SK-N-SH treated with all-trans-retinoic acid at 6 μM for 48 hours (cell line): ENCODE results near the gene GRIK4.

Source experiments
- ATAC-seq: fragments of 200-7000 bp; cut with Tn5 transposase; 3 replicates; pipeline ENCODE4 v1.9.1; 2020; ENCODE audit warnings: mild to moderate bottlenecking, moderate library complexity
- BACH2 ChIP-seq: fragments of 250-450 bp; sonication (Bioruptor Pico); IDR thresholded peaks from 2 replicates; pipeline ENCODE4 v1.9.0; 2021; ENCODE audit warnings: mild to moderate bottlenecking, borderline replicate concordance
- CSDC2 ChIP-seq: fragments of 250-450 bp; sonication (Bioruptor Pico); IDR thresholded peaks from 2 replicates; pipeline ENCODE4 v1.5.0; 2020; ENCODE audit warnings: mild to moderate bottlenecking, moderate library complexity
- ESRRG ChIP-seq: fragments of 250-450 bp; sonication (Bioruptor Pico); IDR thresholded peaks from 2 replicates; pipeline ENCODE4 v1.6.1; 2021; ENCODE audit warnings: mild to moderate bottlenecking
- GLIS3 ChIP-seq: fragments of 250-450 bp; sonication (Bioruptor Pico); IDR thresholded peaks from 2 replicates; pipeline ENCODE4 v1.5.0; 2020; ENCODE audit warnings: mild to moderate bottlenecking, moderate library complexity
- ISL1 ChIP-seq: fragments of 250-450 bp; sonication (Bioruptor Pico); IDR thresholded peaks from 2 replicates; pipeline ENCODE4 v2.1.2; 2022; ENCODE audit warnings: mild to moderate bottlenecking, moderate library complexity
- OSR1 ChIP-seq: fragments of 250-450 bp; sonication (Bioruptor Pico); IDR thresholded peaks from 2 replicates; pipeline ENCODE4 v1.8.0; 2022; ENCODE audit warnings: moderate library complexity, mild to moderate bottlenecking, inconsistent platforms
- PPARA ChIP-seq: fragments of 250-450 bp; sonication (Bioruptor Pico); IDR thresholded peaks from 2 replicates; pipeline ENCODE4 v1.5.0; 2020; ENCODE audit warnings: mild to moderate bottlenecking, borderline replicate concordance
- RARB ChIP-seq: fragments of 250-450 bp; sonication (Bioruptor Pico); IDR thresholded peaks from 2 replicates; pipeline ENCODE4 v1.8.0; 2021; ENCODE audit warnings: mild to moderate bottlenecking, moderate library complexity
- TCF4 ChIP-seq: fragments of 250-450 bp; sonication (Bioruptor Pico); IDR thresholded peaks from 2 replicates; pipeline ENCODE4 v1.8.0; 2021; ENCODE audit warnings: mild to moderate bottlenecking, moderate library complexity, borderline replicate concordance
- TOX ChIP-seq: fragments of 250-450 bp; sonication (Bioruptor Pico); IDR thresholded peaks from 2 replicates; pipeline ENCODE4 v1.8.0; 2021; ENCODE audit warnings: mild to moderate bottlenecking, moderate library complexity, borderline replicate concordance
- ZC3H10 ChIP-seq: fragments of 250-450 bp; sonication (Bioruptor Pico); IDR thresholded peaks from 2 replicates; pipeline ENCODE4 v1.5.1; 2021; ENCODE audit warnings: mild to moderate bottlenecking, moderate library complexity
- ZFP3 ChIP-seq: fragments of 250-450 bp; sonication (Bioruptor Pico); IDR thresholded peaks from 2 replicates; pipeline ENCODE4 v1.5.0; 2020; ENCODE audit warnings: mild to moderate bottlenecking, moderate library complexity
- ZNF565 ChIP-seq: fragments of 450-650 bp; formaldehyde crosslinking; conservative IDR thresholded peaks from 2 replicates; pipeline ENCODE4 v1.5.0; 2020; ENCODE audit warnings: low read depth, mild to moderate bottlenecking, moderate library complexity
- ZNF70 ChIP-seq: fragments of 450-650 bp; formaldehyde crosslinking; IDR thresholded peaks from 2 replicates; pipeline ENCODE4 v1.5.0; 2020; ENCODE audit warnings: mild to moderate bottlenecking, moderate library complexity
- ZNF8 ChIP-seq: fragments of 450-650 bp; formaldehyde crosslinking; IDR thresholded peaks from 2 replicates; pipeline ENCODE4 v1.5.0; 2020; ENCODE audit warnings: mild to moderate bottlenecking, moderate library complexity
- TF ChIP-seq, protein P1 (sequence below): fragments of 250-450 bp; sonication (Bioruptor Pico); IDR thresholded peaks from 2 replicates; pipeline ENCODE4 v1.8.0; 2021; ENCODE audit warnings: low read depth, mild to moderate bottlenecking, moderate library complexity, borderline replicate concordance
- TF ChIP-seq, protein P2 (sequence below): fragments of 250-450 bp; sonication (Bioruptor Pico); IDR thresholded peaks from 2 replicates; pipeline ENCODE4 v1.5.1; 2020; ENCODE audit warnings: low read depth, mild to moderate bottlenecking, moderate library complexity
- TF ChIP-seq, protein P3 (sequence below): fragments of 250-450 bp; sonication (Bioruptor Pico); IDR thresholded peaks from 2 replicates; pipeline ENCODE4 v1.5.0; 2020; ENCODE audit warnings: mild to moderate bottlenecking, moderate library complexity
- TF ChIP-seq, protein P4 (sequence below): fragments of 250-450 bp; sonication (Bioruptor Pico); IDR thresholded peaks from 2 replicates; pipeline ENCODE4 v1.8.0; 2020; ENCODE audit warnings: mild to moderate bottlenecking, moderate library complexity, borderline replicate concordance
- TF ChIP-seq, protein P5 (sequence below): fragments of 250-450 bp; sonication (Bioruptor Pico); IDR thresholded peaks from 2 replicates; pipeline ENCODE4 v1.5.1; 2021; ENCODE audit warnings: mild to moderate bottlenecking, moderate library complexity

The GRIK4 gene

DNA sequence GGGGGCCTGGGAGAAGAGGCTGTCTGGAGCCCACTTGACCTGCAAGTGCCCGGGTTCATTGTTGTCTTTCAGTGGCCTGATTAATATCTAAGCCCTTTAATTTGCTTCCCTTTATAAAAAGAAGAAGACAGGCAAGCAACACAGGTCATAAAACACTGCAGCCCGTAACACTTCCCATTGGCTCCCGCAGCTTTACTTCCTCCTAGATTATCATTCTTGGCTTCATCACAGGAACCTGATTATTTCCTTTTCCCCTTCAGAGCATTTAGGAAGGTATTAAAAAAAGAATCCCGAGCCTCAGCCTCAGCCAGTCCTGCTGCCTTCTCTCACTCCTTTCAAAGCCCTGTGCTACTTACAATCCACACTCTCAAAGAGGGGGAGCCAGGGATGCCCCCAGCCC, 183.2 kb downstream of the GRIK4 start (continued):
- no peak for TF ChIP-seq TOX (CRISPR knock-in tag)

DNA sequence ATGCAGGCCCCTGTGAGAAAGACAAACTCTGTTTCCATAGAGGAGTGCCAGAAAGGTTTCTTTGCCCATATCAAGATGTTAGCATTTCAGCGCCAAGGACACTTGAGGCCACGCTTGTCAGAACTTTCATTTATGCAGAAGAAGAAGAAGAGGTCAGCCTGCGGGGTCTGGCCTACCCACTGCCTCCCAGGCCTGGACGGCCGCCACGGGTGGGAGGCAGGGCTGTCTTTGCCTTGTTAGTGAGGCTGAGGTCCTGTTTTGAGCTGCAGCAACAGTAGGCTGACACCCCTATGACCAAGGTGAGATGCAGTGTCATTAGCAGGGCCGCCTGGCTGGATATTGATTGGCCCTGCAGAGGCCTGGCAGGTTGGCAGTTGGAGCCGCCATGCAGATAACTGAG, 183.9 kb downstream of the GRIK4 start:
- no peak for ATAC-seq
- TF ChIP-seq TOX (CRISPR knock-in tag) = no peak
- no peak for TF ChIP-seq GLIS3
- TF ChIP-seq RARB (CRISPR knock-in tag) = no peak
- no peak for TF ChIP-seq ESRRG (CRISPR knock-in tag)
- TF ChIP-seq, protein P1, sequence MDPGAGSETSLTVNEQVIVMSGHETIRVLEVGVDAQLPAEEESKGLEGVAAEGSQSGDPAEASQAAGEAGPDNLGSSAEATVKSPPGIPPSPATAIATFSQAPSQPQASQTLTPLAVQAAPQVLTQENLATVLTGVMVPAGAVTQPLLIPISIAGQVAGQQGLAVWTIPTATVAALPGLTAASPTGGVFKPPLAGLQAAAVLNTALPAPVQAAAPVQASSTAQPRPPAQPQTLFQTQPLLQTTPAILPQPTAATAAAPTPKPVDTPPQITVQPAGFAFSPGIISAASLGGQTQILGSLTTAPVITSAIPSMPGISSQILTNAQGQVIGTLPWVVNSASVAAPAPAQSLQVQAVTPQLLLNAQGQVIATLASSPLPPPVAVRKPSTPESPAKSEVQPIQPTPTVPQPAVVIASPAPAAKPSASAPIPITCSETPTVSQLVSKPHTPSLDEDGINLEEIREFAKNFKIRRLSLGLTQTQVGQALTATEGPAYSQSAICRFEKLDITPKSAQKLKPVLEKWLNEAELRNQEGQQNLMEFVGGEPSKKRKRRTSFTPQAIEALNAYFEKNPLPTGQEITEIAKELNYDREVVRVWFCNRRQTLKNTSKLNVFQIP = no peak
- TF ChIP-seq, protein P2, sequence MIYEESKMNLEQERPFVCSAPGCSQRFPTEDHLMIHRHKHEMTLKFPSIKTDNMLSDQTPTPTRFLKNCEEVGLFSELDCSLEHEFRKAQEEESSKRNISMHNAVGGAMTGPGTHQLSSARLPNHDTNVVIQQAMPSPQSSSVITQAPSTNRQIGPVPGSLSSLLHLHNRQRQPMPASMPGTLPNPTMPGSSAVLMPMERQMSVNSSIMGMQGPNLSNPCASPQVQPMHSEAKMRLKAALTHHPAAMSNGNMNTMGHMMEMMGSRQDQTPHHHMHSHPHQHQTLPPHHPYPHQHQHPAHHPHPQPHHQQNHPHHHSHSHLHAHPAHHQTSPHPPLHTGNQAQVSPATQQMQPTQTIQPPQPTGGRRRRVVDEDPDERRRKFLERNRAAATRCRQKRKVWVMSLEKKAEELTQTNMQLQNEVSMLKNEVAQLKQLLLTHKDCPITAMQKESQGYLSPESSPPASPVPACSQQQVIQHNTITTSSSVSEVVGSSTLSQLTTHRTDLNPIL (CRISPR knock-in tag) = no peak
- no peak for TF ChIP-seq OSR1 (CRISPR knock-in tag)
- TF ChIP-seq ISL1 = no peak
- no peak for TF ChIP-seq ZNF565 (CRISPR knock-in tag)
- TF ChIP-seq, protein P3, sequence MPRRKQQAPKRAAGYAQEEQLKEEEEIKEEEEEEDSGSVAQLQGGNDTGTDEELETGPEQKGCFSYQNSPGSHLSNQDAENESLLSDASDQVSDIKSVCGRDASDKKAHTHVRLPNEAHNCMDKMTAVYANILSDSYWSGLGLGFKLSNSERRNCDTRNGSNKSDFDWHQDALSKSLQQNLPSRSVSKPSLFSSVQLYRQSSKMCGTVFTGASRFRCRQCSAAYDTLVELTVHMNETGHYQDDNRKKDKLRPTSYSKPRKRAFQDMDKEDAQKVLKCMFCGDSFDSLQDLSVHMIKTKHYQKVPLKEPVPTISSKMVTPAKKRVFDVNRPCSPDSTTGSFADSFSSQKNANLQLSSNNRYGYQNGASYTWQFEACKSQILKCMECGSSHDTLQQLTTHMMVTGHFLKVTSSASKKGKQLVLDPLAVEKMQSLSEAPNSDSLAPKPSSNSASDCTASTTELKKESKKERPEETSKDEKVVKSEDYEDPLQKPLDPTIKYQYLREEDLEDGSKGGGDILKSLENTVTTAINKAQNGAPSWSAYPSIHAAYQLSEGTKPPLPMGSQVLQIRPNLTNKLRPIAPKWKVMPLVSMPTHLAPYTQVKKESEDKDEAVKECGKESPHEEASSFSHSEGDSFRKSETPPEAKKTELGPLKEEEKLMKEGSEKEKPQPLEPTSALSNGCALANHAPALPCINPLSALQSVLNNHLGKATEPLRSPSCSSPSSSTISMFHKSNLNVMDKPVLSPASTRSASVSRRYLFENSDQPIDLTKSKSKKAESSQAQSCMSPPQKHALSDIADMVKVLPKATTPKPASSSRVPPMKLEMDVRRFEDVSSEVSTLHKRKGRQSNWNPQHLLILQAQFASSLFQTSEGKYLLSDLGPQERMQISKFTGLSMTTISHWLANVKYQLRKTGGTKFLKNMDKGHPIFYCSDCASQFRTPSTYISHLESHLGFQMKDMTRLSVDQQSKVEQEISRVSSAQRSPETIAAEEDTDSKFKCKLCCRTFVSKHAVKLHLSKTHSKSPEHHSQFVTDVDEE (CRISPR knock-in tag) = no peak
- no peak for TF ChIP-seq PPARA (CRISPR knock-in tag)
- no peak for TF ChIP-seq CSDC2 (CRISPR knock-in tag)
- TF ChIP-seq, protein P4, sequence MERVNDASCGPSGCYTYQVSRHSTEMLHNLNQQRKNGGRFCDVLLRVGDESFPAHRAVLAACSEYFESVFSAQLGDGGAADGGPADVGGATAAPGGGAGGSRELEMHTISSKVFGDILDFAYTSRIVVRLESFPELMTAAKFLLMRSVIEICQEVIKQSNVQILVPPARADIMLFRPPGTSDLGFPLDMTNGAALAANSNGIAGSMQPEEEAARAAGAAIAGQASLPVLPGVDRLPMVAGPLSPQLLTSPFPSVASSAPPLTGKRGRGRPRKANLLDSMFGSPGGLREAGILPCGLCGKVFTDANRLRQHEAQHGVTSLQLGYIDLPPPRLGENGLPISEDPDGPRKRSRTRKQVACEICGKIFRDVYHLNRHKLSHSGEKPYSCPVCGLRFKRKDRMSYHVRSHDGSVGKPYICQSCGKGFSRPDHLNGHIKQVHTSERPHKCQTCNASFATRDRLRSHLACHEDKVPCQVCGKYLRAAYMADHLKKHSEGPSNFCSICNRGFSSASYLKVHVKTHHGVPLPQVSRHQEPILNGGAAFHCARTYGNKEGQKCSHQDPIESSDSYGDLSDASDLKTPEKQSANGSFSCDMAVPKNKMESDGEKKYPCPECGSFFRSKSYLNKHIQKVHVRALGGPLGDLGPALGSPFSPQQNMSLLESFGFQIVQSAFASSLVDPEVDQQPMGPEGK (CRISPR knock-in tag) = no peak
- no peak for TF ChIP-seq ZNF8 (CRISPR knock-in tag)
- TF ChIP-seq, protein P5, sequence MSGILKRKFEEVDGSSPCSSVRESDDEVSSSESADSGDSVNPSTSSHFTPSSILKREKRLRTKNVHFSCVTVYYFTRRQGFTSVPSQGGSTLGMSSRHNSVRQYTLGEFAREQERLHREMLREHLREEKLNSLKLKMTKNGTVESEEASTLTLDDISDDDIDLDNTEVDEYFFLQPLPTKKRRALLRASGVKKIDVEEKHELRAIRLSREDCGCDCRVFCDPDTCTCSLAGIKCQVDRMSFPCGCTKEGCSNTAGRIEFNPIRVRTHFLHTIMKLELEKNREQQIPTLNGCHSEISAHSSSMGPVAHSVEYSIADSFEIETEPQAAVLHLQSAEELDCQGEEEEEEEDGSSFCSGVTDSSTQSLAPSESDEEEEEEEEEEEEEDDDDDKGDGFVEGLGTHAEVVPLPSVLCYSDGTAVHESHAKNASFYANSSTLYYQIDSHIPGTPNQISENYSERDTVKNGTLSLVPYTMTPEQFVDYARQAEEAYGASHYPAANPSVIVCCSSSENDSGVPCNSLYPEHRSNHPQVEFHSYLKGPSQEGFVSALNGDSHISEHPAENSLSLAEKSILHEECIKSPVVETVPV (CRISPR knock-in tag) = no peak
- no peak for TF ChIP-seq TCF4
- TF ChIP-seq ZNF70 (CRISPR knock-in tag) = no peak
- TF ChIP-seq ZC3H10 (CRISPR knock-in tag) = no peak
- TF ChIP-seq BACH2 (CRISPR knock-in tag) = no peak

DNA sequence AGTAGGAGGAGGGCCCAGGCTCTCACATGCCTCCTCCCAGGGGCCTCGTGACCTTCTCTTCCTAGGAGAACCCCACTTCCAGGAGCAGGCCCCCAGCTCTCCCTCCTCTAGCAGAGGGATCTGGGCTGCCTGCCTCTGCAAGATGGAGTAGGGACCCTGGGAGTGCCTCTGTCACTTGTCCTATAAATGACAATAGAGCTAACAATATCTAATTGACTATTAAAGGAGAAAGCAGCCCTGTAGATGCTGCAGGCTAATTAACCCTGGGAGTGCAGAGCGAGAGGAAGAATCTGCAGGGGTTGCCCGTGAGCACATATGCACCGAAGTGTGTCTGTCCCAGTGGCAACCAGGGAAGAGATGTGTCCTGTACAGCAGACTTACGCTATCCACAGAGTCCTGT, 184.4 kb downstream of the GRIK4 start:
- TF ChIP-seq GLIS3 = no peak
- no peak for ATAC-seq

DNA sequence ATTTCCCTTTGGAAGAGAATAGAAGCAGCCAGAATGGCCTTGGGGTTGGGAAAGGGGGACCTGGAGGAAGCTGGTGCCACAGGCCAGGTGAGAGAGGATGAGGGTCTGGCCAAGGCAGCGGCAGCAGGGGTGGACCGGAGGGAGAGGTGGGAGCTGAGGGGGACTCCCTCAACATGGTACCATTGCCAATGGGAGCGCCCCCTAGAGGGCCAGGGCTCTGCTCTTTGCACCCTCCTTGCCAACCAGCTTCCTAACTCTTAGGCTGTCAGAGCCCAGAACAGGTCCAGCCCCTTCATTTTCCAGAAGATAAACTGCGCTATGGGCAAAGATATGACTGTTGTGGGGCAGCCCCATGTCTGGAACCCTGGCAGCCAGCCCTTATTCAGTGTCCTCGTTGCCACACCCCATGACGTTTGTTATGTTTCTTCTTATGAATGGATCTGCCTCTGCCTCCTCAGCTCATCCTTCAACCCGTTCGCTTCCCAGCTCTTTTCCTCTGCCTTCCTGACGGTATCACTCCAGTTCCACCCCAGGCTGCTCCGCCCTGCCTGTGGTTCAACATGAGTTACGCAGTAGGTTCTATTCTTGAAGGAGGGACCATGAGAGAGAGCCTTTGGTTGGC, 185.2 kb downstream of the GRIK4 start:
- no peak for ATAC-seq
- TF ChIP-seq, protein P3 (CRISPR knock-in tag) = no peak
- TF ChIP-seq, protein P5 (CRISPR knock-in tag) = no peak
- TF ChIP-seq, protein P4 (CRISPR knock-in tag) = no peak
- TF ChIP-seq OSR1 (CRISPR knock-in tag) = no peak
- no peak for TF ChIP-seq ZNF565 (CRISPR knock-in tag)
- TF ChIP-seq ZFP3 (CRISPR knock-in tag) = no peak
- no peak for TF ChIP-seq GLIS3
